HUES6 (cell line): ENCODE measurements around the gene MED27.

Source experiments
- H3K27ac ChIP-seq: 2 replicates; pipeline ENCODE4 v1.7.0; 2013; ENCODE audit warnings: low read depth, mild to moderate bottlenecking, low read length, inconsistent platforms
- H3K27me3 ChIP-seq: 2 replicates; pipeline ENCODE4 v1.6.1; 2013; ENCODE audit warnings: low read length; ENCODE audit not compliant: control insufficient read depth, insufficient read depth
- H3K36me3 ChIP-seq: 2 replicates; pipeline ENCODE4 v1.6.1; 2013; ENCODE audit warnings: low read length; ENCODE audit not compliant: control insufficient read depth, insufficient read depth
- H3K4me1 ChIP-seq: 2 replicates; pipeline ENCODE4 v1.6.1; 2013; ENCODE audit warnings: low read length; ENCODE audit not compliant: control insufficient read depth, insufficient read depth
- H3K4me3 ChIP-seq: 2 replicates; pipeline ENCODE4 v1.5.1; 2013; ENCODE audit warnings: low read depth, low read length
- H3K9ac ChIP-seq: one replicate; pipeline ENCODE4 v1.6.1; 2013; ENCODE audit warnings: mild to moderate bottlenecking, low read length
- H3K9me3 ChIP-seq: 2 replicates; pipeline ENCODE4 v1.6.1; 2013; ENCODE audit warnings: low read depth, low read length; ENCODE audit not compliant: control insufficient read depth, insufficient read depth

MED27 gene

DNA sequence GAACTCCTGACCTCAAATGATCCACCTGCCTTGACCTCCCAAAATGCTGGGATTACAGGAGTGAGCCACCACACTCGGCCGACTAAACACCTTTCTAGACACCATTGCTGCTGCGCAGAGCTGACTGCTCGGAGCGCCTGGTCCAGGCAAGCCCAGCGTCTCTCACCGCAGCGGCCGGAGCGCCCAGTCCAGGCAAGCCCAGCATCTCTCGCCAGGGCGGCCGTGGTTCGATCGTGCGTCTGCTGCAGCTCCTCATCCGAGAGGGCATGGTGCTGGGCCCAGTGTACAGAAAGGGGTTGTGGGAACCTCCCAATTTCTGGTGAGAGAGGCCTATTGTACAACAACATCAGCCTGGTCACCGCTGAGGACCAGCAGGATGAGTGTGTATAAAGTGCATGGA, 230.3 kb downstream of the MED27 start:
- Histone ChIP-seq H3K9ac (no peak overlapping the region), H3K27ac (no peak overlapping the region), H3K4me3 (no peak overlapping the region)

DNA sequence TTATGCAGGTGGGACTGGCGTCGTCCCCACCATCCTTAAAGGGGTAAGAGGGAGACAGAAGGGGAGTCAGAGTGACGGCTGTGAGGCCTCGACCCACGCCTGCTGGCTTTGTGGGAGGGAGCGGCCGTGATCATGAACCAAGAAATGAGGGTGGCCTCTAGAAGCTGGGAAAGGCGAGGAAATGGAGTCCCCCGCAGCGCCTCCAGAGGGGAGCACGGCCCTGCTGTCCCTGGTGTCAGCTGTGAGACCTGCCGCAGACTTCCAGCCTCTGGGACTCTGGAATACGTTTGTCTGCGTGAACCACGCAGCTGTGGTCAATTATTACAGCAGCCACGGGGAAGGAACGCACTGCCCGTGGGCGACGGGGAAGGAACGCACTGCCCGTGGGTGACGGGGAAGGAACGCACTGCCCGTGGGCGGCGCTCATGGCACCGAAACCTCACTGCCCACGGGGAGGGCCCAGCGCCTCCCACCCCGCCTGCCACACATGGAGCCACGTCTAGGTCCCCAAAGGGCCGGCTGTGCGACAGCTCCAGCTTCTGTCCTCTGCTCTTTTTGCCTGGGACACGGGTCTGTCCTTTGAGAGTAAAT, 231.0 kb downstream of the MED27 start:
- Histone ChIP-seq H3K36me3 (no peaks in the 10 kb centered on the region), H3K4me1 (0 out of 2 replicates have a peak, but pooled peaks cover 6% of the 10 kb centered on the region), H3K27me3 (no peaks in the 10 kb centered on the region), H3K4me3 (no peak overlapping the region), H3K27ac (no peak overlapping the region), H3K9me3 (no peaks in the 10 kb centered on the region), H3K9ac (no peak overlapping the region)

More for the DNA sequence above, 230.3 kb downstream of the MED27 start:
- Histone ChIP-seq H3K36me3 (no peaks in the 10 kb centered on the region), H3K27me3 (no peaks in the 10 kb centered on the region), H3K9me3 (no peaks in the 10 kb centered on the region), H3K4me1 (0 out of 2 replicates have a peak, but pooled peaks cover 6% of the 10 kb centered on the region)

DNA sequence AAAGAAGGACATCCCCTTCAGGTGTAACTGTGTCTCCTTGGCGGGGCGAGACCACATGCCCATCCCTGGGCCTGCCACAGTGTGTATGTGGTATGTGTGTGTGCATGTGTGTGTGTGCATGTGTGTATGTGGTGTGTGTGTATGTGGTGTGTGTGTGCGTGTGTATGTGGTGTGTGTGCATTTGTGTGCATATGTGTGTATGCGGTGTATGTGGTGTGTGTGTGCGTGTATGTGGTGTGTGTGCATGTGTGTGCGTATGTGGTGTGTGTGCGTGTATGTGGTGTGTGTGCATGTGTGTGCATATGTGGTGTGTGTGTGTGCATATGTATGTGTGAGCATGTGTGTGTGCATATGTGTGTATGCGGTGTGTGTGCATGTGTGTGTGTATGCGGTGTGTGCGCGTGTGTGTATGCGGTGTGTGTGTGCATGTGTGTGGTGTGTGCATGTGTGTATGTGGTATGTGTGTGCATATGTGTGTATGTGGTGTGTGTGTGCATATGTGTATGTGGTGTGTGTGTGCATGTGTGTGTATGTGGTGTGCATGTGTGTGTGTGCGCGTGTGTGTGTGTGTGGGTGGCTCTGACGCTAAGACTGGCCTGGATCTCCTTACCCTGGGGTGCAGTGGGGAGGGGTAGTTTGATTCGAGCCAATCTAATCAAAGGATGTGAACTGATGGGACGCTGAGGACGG, 231.9 kb downstream of the MED27 start:
- Histone ChIP-seq H3K9me3 (no peaks in the 10 kb centered on the region), H3K36me3 (no peaks in the 10 kb centered on the region), H3K9ac (no peak overlapping the region), H3K4me3 (no peak overlapping the region), H3K27me3 (no peaks in the 10 kb centered on the region), H3K4me1 (0 out of 2 replicates have a peak, but pooled peaks cover 6% of the 10 kb centered on the region), H3K27ac (no peak overlapping the region)

DNA sequence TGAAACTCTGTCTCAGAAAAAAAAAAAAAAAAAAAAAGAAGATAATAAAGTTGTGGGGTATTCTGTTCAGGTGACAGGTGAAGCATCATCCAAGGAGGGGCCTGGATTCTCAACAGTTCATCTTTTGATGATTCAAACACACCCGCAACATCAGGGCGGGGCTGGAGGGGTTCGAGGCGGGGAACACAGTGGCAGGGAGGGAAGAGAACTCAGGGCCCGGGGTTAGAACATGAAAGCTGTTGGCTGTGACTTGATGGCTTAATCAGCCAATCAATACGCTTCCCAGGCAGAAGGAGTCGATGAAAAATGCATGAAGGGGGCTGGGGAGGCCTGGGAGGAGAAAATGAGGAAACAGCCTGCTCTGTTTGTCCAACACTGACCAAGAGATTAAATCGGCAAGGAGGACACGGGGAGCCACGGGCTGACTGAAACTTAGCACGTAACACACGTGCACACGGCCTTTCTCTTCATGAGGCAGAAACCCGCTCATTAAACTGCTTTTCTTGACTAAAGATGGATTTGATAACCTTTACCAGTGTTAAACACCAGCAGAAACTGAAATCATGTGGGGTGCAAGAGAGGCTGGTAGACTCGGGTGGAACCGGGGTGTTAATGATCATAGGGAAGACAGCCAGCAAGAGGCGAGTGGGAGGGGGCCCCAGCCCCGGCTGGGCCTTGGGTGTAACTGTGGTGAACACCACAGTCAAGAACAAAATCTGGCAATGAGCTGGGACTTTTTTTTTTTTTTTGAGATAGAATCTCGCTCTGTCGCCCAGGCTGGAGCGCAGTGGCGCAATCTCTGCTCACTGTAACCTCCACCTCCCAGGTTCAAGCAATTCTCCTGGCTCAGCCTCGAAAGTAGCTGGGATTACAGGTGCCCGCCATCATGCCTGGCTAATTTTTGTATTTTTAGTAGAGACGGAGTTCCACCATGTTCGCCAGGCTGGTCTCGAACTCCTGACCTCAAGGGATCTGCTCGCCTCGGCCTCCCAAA, 234.1 kb downstream of the MED27 start:
- no peaks in the 10 kb centered on the region for H3K4me1 ChIP-seq
- no peak overlapping the region for H3K4me3 ChIP-seq
- no peak overlapping the region for H3K9ac ChIP-seq
- H3K27me3 ChIP-seq = no peaks in the 10 kb centered on the region
- H3K36me3 ChIP-seq = no peaks in the 10 kb centered on the region
- H3K27ac ChIP-seq = no peak overlapping the region
- no peaks in the 10 kb centered on the region for H3K9me3 ChIP-seq

DNA sequence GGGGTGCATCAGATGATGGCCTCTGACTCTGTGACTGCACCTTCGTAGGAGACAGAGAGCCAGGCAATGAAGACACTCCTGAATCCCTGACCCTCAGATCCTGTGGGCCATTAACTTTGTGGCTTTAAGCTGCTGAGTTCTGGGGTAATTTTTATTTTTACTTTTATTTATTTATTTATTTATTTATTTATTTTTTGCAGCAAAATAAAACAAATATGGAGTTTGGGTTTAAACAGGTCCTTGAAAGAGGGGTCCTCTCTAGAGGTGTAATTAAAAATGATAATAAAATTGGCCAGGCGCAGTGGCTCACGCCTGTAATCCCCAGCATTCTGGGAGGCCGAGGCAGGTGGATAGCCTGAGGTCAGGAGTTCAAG, 234.9 kb downstream of the MED27 start:
- no peaks in the 10 kb centered on the region for H3K27me3 ChIP-seq
- no peak overlapping the region for H3K9ac ChIP-seq
- no peak overlapping the region for H3K4me3 ChIP-seq
- no peaks in the 10 kb centered on the region for H3K36me3 ChIP-seq
- no peaks in the 10 kb centered on the region for H3K4me1 ChIP-seq
- no peak overlapping the region for H3K27ac ChIP-seq
- H3K9me3 ChIP-seq = no peaks in the 10 kb centered on the region

DNA sequence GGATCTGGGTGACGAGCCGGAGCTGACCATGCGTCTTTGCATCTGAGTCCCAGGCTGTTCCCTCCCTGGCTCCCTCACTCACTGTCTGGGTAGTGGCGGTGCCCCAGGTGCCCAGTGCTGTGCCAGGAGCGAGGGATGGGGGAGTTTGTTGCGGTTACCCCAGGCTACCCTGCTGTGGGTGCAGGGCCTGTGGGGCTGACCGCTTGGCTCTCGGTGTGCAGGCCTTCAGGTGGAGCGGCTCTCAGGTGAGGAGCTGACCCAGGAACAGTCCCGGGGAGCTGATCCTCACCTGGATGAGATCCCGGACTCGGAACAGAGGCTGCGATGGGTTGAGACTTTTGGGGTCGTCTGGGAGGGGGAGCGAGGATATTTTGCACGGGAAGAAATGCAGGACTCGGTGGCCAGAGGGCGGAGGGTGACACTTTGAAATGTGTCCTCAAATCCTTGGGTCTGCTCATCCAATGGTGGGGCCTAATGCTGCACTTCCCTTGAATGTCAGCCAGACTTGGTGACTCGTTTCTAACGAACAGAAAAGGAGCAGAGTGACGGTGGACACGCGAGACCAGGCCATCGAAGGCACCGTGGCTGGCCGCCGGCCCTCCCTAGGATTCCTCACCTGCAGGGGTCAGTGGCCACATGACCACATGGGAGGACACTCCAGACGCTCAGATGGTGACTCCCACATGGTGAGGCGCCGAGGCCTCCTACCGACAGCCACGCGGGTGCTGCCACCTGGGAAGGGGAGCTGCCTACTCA, 235.5 kb downstream of the MED27 start:
- Histone ChIP-seq H3K27ac (no peak overlapping the region), H3K4me3 (no peak overlapping the region), H3K36me3 (no peaks in the 10 kb centered on the region), H3K9me3 (no peaks in the 10 kb centered on the region), H3K27me3 (no peaks in the 10 kb centered on the region), H3K4me1 (no peaks in the 10 kb centered on the region), H3K9ac (no peak overlapping the region)

DNA sequence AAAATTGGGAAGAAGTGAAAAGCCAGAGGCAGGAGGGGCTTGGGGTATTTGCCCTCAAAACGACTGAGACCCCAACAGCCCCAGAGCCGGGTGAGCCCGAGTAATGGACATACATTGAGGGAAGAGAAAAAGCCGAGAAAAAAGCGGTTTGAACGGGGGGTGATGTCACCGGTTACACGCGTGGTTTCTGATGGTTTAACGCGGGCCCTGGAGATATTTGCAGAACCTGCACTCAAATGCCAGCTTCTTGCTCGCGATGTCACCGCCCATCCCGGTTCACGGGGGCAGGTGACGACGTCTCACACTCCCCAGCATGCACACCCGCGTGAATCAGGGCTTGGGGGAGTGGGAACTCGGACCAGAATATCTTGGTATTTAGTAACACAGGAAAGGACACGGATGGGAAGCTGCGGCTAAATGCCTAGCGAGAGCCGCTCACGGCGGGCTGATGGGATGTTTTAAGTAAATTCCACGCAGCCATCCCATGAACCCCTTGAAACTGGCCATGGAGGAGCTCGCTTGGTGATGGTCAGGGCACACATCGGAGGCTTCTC, 237.8 kb downstream of the MED27 start:
- no peaks in the 10 kb centered on the region for H3K36me3 ChIP-seq
- H3K4me3 ChIP-seq = no peak overlapping the region
- H3K27me3 ChIP-seq = no peaks in the 10 kb centered on the region
- H3K9ac ChIP-seq = no peak overlapping the region
- peaks cover 3% of the 10 kb centered on the region; the same call in 1 of the 2 replicates for H3K4me1 ChIP-seq
- H3K9me3 ChIP-seq = no peaks in the 10 kb centered on the region
- no peak overlapping the region for H3K27ac ChIP-seq

- Histone ChIP-seq H3K27ac (no peak overlapping the region), H3K4me3 (no peak overlapping the region), H3K9ac (no peak overlapping the region), H3K9me3 (no peaks in the 10 kb centered on the region), H3K36me3 (no peaks in the 10 kb centered on the region), H3K27me3 (no peaks in the 10 kb centered on the region), H3K4me1 (peaks cover 3% of the 10 kb centered on the region; the same call in 1 of the 2 replicates)
Measured at GRCh38 chr9:131840751-131841702, 238.6 kb downstream of the MED27 start.

- Histone ChIP-seq H3K27me3 (no peaks in the 10 kb centered on the region), H3K4me3 (no peak overlapping the region), H3K36me3 (no peaks in the 10 kb centered on the region), H3K27ac (no peak overlapping the region), H3K9me3 (no peaks in the 10 kb centered on the region), H3K4me1 (peaks cover 3% of the 10 kb centered on the region; the same call in 1 of the 2 replicates), H3K9ac (no peak overlapping the region)
Measured at GRCh38 chr9:131840220-131840619, 239.4 kb downstream of the MED27 start.
